Measurements from ENCODE around the gene WIPI1. TPM values are rescaled to one million over a fixed set of nuclear protein-coding genes. Genes with fewer than 3 reads are reported as not detected.
A peak's percentile ranks its signal among the peaks of the same experiment; 100 is the strongest.

Gene WIPI1
- total and polyA plus RNA-seq, 9 of the 15 experiments (the other 6 are each of a cell fraction or from before 2014, with no cell fraction given): 3.7 to 23.5 (median 11.8) TPM

- no peak for TF ChIP-seq RFX5 (IDR thresholded peaks at IDR 0.05; ENCODE audit: low read depth, low read length)
- TF ChIP-seq CBFA2T2 (conservative IDR thresholded peaks at IDR 0.05): peak; percentile 72
- TF ChIP-seq ATF1 (CRISPR knock-in tag; IDR thresholded peaks at IDR 0.05): no peak
- no peak for TF ChIP-seq ATF1 (tag; IDR thresholded peaks at IDR 0.05)
- TF ChIP-seq DPF2 (IDR thresholded peaks at IDR 0.05): peak; percentile 69
- peak in 1 of 2 experiments; percentile 53; a peak in 1 of 4 replicates for TF ChIP-seq RCOR1 (IDR thresholded peaks at IDR 0.05; ENCODE audit: borderline replicate concordance in 1 of 2, low read depth in 2 of 2, low read length in 2 of 2)
- TF ChIP-seq MBD1 (CRISPR knock-in tag; IDR thresholded peaks at IDR 0.05): no peak
- TF ChIP-seq TEAD4 (IDR thresholded peaks at IDR 0.05; ENCODE audit: low read length): peak; percentile 84
- no peak for TF ChIP-seq TEAD4 (CRISPR knock-in tag; IDR thresholded peaks at IDR 0.05; ENCODE audit: borderline replicate concordance)
- 0 out of 2 replicates have a peak, but pooled peaks have one; percentile 23 for TF ChIP-seq ZNF449 (CRISPR knock-in tag; IDR thresholded peaks at IDR 0.05)
- 0 out of 2 replicates have a peak, but pooled peaks have one; percentile 27 for TF ChIP-seq NBN (IDR thresholded peaks at IDR 0.05; ENCODE audit: low read depth)
- TF ChIP-seq POLR2B (IDR thresholded peaks at IDR 0.05; ENCODE audit: low read depth, partially characterized antibody): no peak
- no peak for TF ChIP-seq TCF7 (IDR thresholded peaks at IDR 0.05; ENCODE audit: borderline replicate concordance)
- TF ChIP-seq TCF15 (CRISPR knock-in tag; IDR thresholded peaks at IDR 0.05): no peak
- no peak for TF ChIP-seq FOSL1 (tag; conservative IDR thresholded peaks at IDR 0.05)
- TF ChIP-seq ZNF384 (IDR thresholded peaks at IDR 0.05; ENCODE audit: low read depth, low read length): peak; percentile 35; the same call in 1 of the 2 replicates
- no peak for TF ChIP-seq KDM4B (IDR thresholded peaks at IDR 0.05; ENCODE audit: borderline replicate concordance in 2 of 2, low read depth in 1 of 2)
- no peak for TF ChIP-seq ZNF512 (tag; IDR thresholded peaks at IDR 0.05)
- TF ChIP-seq PHF21A (IDR thresholded peaks at IDR 0.05; ENCODE audit: borderline replicate concordance, low read depth): no peak
- no peak for TF ChIP-seq FOXJ2 (tag; IDR thresholded peaks at IDR 0.05)
- TF ChIP-seq POLR2AphosphoS5 (IDR thresholded peaks at IDR 0.05; ENCODE audit: control insufficient read depth, insufficient read depth, low read depth, low read length): peak; percentile 70
These were observed 10.7 kb downstream of the WIPI1 start (continued) for GRCh38 chr17:68446626-68447041.

Measured in K562 (cell line).